ENCODE data around the gene BLOC1S5. TPM values are rescaled to one million over a fixed set of nuclear protein-coding genes. Genes with fewer than 3 reads are reported as not detected.

The BLOC1S5 gene
- total RNA-seq, 2 experiments from 2014 or later = 22.6 to 30.7 TPM

DNA sequence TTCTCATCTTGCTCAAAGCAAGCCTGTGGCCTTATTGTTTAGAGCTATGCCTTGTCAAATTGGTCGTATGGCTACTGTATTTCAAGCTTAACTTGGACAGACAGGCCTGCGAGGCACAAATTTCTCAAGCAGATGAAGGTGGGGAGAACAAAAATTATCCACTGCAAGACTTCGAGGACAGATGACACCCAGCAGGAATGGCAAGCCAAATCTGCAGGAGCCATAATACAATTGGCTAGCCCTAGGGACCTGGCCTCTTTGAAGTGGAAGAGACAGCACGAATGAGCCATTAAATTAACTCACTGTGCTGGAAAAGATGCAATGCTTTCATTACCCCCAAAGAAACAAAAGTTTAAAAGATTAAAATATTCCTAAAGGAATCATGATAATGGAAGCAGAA lies 5.0 kb upstream of the BLOC1S5 start:
- Histone ChIP-seq H3K4me3 (ENCODE audit: low read depth, low read length, poor library complexity, severe bottlenecking) (no peak overlapping the region), H3K4me2 (ENCODE audit: low read length) (no peak overlapping the region), H3K79me2 (ENCODE audit: insufficient read depth, low read depth, low read length) (no peaks in the 10 kb centered on the region), H3K9me3 (ENCODE audit: low read length) (no peaks in the 10 kb centered on the region), H3K4me1 (ENCODE audit: insufficient read depth, low read length, poor library complexity, severe bottlenecking) (peaks cover 16% of the 10 kb centered on the region), H2AFZ (ENCODE audit: low read length) (no peak overlapping the region), H3K36me3 (ENCODE audit: insufficient read depth, low read length) (no peaks in the 10 kb centered on the region), H3K27ac (ENCODE audit: low read depth, low read length, poor library complexity, severe bottlenecking) (no peak overlapping the region), H4K20me1 (ENCODE audit: insufficient read depth, low read length) (no peaks in the 10 kb centered on the region), H3K9me2 (ENCODE audit: insufficient read depth, low read length) (no peaks in the 10 kb centered on the region; the same call in 1 of the 2 replicates)
- ChIA-PET CTCF (ENCODE audit: unreplicated experiment) (no interaction called here), POLR2A (interaction anchor here (0.6 kb wide), 1 partner anchor 30 kb away, joined by 5 read pairs; no protein-coding TSS in a partner anchor)
- no TSS peak for BruUV-seq (replicated peaks)
- no peak for DNase-seq (ENCODE audit: low spot score)
- intact Hi-C loops (cut with micrococcal nuclease; ENCODE audit: unreplicated experiment) = no loop called here
- no peak for TF ChIP-seq EZH2phosphoT487 (IDR thresholded peaks at IDR 0.05; ENCODE audit: borderline replicate concordance, low read depth, low read length)
- TF ChIP-seq, protein P1, sequence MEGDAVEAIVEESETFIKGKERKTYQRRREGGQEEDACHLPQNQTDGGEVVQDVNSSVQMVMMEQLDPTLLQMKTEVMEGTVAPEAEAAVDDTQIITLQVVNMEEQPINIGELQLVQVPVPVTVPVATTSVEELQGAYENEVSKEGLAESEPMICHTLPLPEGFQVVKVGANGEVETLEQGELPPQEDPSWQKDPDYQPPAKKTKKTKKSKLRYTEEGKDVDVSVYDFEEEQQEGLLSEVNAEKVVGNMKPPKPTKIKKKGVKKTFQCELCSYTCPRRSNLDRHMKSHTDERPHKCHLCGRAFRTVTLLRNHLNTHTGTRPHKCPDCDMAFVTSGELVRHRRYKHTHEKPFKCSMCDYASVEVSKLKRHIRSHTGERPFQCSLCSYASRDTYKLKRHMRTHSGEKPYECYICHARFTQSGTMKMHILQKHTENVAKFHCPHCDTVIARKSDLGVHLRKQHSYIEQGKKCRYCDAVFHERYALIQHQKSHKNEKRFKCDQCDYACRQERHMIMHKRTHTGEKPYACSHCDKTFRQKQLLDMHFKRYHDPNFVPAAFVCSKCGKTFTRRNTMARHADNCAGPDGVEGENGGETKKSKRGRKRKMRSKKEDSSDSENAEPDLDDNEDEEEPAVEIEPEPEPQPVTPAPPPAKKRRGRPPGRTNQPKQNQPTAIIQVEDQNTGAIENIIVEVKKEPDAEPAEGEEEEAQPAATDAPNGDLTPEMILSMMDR (conservative IDR thresholded peaks at IDR 0.05; ENCODE audit: low read length) = no peak

GRCh38 chr6:8066108-8066507 lies 1.9 kb upstream of the BLOC1S5 start:
- ChIA-PET CTCF (ENCODE audit: unreplicated experiment) (no interaction called here), POLR2A (interaction anchor here (0.6 to 1.4 kb wide), 4 partner anchors 18 to 361 kb away, joined by 3 to 4 read pairs (median 4); partner anchors contain the start of gene EEF1E1)
- Histone ChIP-seq H3K9me2 (ENCODE audit: insufficient read depth, low read length) (no peaks in the 10 kb centered on the region; the same call in 1 of the 2 replicates), H3K27ac (ENCODE audit: low read depth, low read length, poor library complexity, severe bottlenecking) (no peak overlapping the region), H3K4me1 (ENCODE audit: insufficient read depth, low read length, poor library complexity, severe bottlenecking) (peaks cover 27% of the 10 kb centered on the region), H3K4me3 (ENCODE audit: low read depth, low read length, poor library complexity, severe bottlenecking) (no peak overlapping the region), H3K79me2 (ENCODE audit: insufficient read depth, low read depth, low read length) (peaks cover 17% of the 10 kb centered on the region; the same call in 1 of the 2 replicates), H3K4me2 (ENCODE audit: low read length) (no peak overlapping the region), H3K36me3 (ENCODE audit: insufficient read depth, low read length) (peaks cover 14% of the 10 kb centered on the region), H4K20me1 (ENCODE audit: insufficient read depth, low read length) (no peaks in the 10 kb centered on the region), H3K9me3 (ENCODE audit: low read length) (no peaks in the 10 kb centered on the region), H2AFZ (ENCODE audit: low read length) (peak overlapping the region; percentile 85)
- intact Hi-C loops (cut with micrococcal nuclease; ENCODE audit: unreplicated experiment) = no loop called here
- TF ChIP-seq, protein P1 (conservative IDR thresholded peaks at IDR 0.05; ENCODE audit: low read length) = peak; percentile 29; the same call in 1 of the 2 replicates
- TF ChIP-seq EZH2phosphoT487 (IDR thresholded peaks at IDR 0.05; ENCODE audit: borderline replicate concordance, low read depth, low read length) = no peak
- BruUV-seq (replicated peaks) = no TSS peak
- DNase-seq (ENCODE audit: low spot score) = peak; percentile 34

DNA sequence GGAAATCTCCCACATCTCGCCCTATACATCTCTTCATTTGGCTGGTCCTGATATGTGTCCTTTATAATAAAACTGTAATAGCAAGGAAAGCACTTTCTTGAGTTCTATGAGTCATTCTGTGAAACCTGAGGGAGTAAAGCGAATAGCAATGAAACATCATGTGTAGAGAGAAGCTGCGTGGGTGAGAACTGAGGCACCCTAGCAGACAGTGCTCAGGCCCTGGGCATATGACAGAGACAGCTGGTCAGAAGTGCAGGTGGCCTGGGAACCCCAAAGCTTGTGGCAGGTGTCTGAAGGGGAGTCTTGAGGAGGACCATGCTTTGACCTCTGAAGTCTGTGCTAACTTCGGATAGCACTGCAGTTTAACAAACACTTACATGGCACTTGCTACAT lies 1.3 kb upstream of the BLOC1S5 start:
- CTCF ChIA-PET (ENCODE audit: unreplicated experiment) = no interaction called here
- Histone ChIP-seq H3K9me3 (ENCODE audit: low read length) (no peaks in the 10 kb centered on the region), H3K4me1 (ENCODE audit: insufficient read depth, low read length, poor library complexity, severe bottlenecking) (peaks cover 27% of the 10 kb centered on the region), H3K9me2 (ENCODE audit: insufficient read depth, low read length) (no peaks in the 10 kb centered on the region; the same call in 1 of the 2 replicates), H3K36me3 (ENCODE audit: insufficient read depth, low read length) (peaks cover 16% of the 10 kb centered on the region), H3K4me2 (ENCODE audit: low read length) (no peak overlapping the region), H3K79me2 (ENCODE audit: insufficient read depth, low read depth, low read length) (peaks cover 17% of the 10 kb centered on the region; the same call in 1 of the 2 replicates), H4K20me1 (ENCODE audit: insufficient read depth, low read length) (no peaks in the 10 kb centered on the region), H3K27ac (ENCODE audit: low read depth, low read length, poor library complexity, severe bottlenecking) (no peak overlapping the region), H2AFZ (ENCODE audit: low read length) (peak overlapping the region; percentile 85), H3K4me3 (ENCODE audit: low read depth, low read length, poor library complexity, severe bottlenecking) (no peak overlapping the region)
- POLR2A ChIA-PET = interaction anchor here (0.6 to 2.2 kb wide), 4 partner anchors 19 to 361 kb away, joined by 3 to 22 read pairs (median 4); partner anchors contain the start of gene EEF1E1
- TF ChIP-seq, protein P1 (conservative IDR thresholded peaks at IDR 0.05; ENCODE audit: low read length) = no peak
- TF ChIP-seq EZH2phosphoT487 (IDR thresholded peaks at IDR 0.05; ENCODE audit: borderline replicate concordance, low read depth, low read length) = no peak
- BruUV-seq (replicated peaks) = no TSS peak
- intact Hi-C loops (cut with micrococcal nuclease; ENCODE audit: unreplicated experiment) = no loop called here
- no peak for DNase-seq (ENCODE audit: low spot score)

Data from OCI-LY7 (cell line).